AG04449 (cell line): ENCODE results near the gene PRKAG2.

Experiments
- CTCF ChIA-PET: fragments of 350-600 bp; formaldehyde crosslinking; extraction: SDS; loops from one replicate; lab custom pipeline; 2021; ENCODE audit warnings: antibody characterized with exemption; lab: Yijun Ruan, JAX
- POLR2A ChIA-PET: fragments of 400-600, 350-600 bp; formaldehyde crosslinking; extraction: SDS; loops from one replicate; lab custom pipeline; 2020; ENCODE audit warnings: antibody characterized with exemption, inconsistent platforms; lab: Yijun Ruan, JAX
- DNase-seq: peaks from one replicate; pipeline ENCODE4 v3.0.0-alpha.2; 2010; ENCODE audit warnings: low read depth, low spot score
- H3K4me3 ChIP-seq: 2 replicates; pipeline ENCODE4 v1.5.1; 2011; ENCODE audit warnings: low read depth, mild to moderate bottlenecking, control low read depth, low read length
- CTCF ChIP-seq: IDR thresholded peaks from one replicate; pipeline ENCODE4 v1.5.1; 2011; ENCODE audit warnings: mild to moderate bottlenecking, moderate library complexity, low read length, control low read depth, inconsistent platforms; ENCODE audit not compliant: insufficient read depth; ENCODE audit errors: missing control alignments

The PRKAG2 gene

GRCh38 chr7:151796871-151797537 lies 79.9 kb downstream of the PRKAG2 start:
- DNase-seq: no peak
- no peak for TF ChIP-seq CTCF

GRCh38 chr7:151796091-151796870 lies 80.6 kb downstream of the PRKAG2 start:
- no peak overlapping the region for H3K4me3 ChIP-seq
- no peak for DNase-seq
- ChIA-PET POLR2A (no interaction called here), CTCF (interaction anchor here (1.2 to 1.4 kb wide), 2 partner anchors 10 to 486 kb away, joined by 3 to 7 read pairs; no protein-coding TSS in a partner anchor)
- no peak for TF ChIP-seq CTCF

More at GRCh38 chr7:151796871-151797537, 79.9 kb downstream of the PRKAG2 start:
- ChIA-PET CTCF (interaction anchor here (1.4 to 4.8 kb wide), 2 partner anchors 11 to 15 kb away, joined by 7 to 28 read pairs; no protein-coding TSS in a partner anchor), POLR2A (no interaction called here)
- no peak overlapping the region for H3K4me3 ChIP-seq

GRCh38 chr7:151795168-151795811 lies 81.6 kb downstream of the PRKAG2 start:
- ChIA-PET POLR2A (no interaction called here), CTCF (interaction anchor here (1.2 to 5.5 kb wide), 3 partner anchors 9 to 485 kb away, joined by 3 to 51 read pairs (median 7); no protein-coding TSS in a partner anchor)
- H3K4me3 ChIP-seq: no peak overlapping the region
- DNase-seq: no peak
- TF ChIP-seq CTCF: no peak

- H3K4me3 ChIP-seq: no peak overlapping the region
- POLR2A ChIA-PET: no interaction called here
- CTCF ChIA-PET: interaction anchor here (1.2 to 5.5 kb wide), 2 partner anchors 11 to 484 kb away, joined by 3 to 51 read pairs; no protein-coding TSS in a partner anchor
- TF ChIP-seq CTCF: no peak
- DNase-seq: no peak
These were observed 82.3 kb downstream of the PRKAG2 start for GRCh38 chr7:151794508-151795167.

- ChIA-PET POLR2A (no interaction called here), CTCF (interaction anchor here (0.6 to 5.5 kb wide), 4 partner anchors 11 to 350 kb away, joined by 3 to 51 read pairs (median 4); no protein-coding TSS in a partner anchor)
- TF ChIP-seq CTCF: no peak
- H3K4me3 ChIP-seq: no peak overlapping the region
- no peak for DNase-seq
These were observed 82.9 kb downstream of the PRKAG2 start for GRCh38 chr7:151793991-151794507.
